GM19035 (cell line): Measurements from ENCODE around the gene MX2.

Source experiments
- ATAC-seq: cut with Tn5 transposase; IDR thresholded peaks from one replicate; pipeline ENCODE4 v1.9.1; 2021; ENCODE audit not compliant: unreplicated experiment

Gene MX2

GRCh38 chr21:41432562-41433460 is 71.0 kb downstream of the MX2 start:
- ATAC-seq = no peak

GRCh38 chr21:41433566-41433965 is 71.7 kb downstream of the MX2 start:
- ATAC-seq = no peak

- ATAC-seq = no peak
These were observed 73.9 kb downstream of the MX2 start for GRCh38 chr21:41435706-41436105.

DNA sequence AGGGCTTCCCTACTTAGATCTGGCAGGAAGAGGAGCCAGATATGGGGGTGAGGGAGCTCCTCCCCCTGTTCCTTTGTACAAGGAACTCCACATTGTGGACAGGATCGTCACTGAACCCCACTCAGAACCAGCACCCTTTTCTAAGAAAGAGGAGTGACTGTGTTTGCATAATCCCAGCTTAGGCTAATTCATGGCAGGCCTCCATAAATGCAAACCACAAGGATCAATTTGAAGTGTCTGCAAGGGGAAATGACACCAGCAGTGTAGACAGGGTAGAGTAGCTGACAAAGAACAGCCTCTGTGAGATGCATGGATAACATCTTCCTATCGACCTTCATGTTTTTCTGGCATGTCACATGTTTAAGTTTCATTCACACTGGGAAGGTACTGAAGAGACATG is 75.9 kb downstream of the MX2 start:
- no peak for ATAC-seq

DNA sequence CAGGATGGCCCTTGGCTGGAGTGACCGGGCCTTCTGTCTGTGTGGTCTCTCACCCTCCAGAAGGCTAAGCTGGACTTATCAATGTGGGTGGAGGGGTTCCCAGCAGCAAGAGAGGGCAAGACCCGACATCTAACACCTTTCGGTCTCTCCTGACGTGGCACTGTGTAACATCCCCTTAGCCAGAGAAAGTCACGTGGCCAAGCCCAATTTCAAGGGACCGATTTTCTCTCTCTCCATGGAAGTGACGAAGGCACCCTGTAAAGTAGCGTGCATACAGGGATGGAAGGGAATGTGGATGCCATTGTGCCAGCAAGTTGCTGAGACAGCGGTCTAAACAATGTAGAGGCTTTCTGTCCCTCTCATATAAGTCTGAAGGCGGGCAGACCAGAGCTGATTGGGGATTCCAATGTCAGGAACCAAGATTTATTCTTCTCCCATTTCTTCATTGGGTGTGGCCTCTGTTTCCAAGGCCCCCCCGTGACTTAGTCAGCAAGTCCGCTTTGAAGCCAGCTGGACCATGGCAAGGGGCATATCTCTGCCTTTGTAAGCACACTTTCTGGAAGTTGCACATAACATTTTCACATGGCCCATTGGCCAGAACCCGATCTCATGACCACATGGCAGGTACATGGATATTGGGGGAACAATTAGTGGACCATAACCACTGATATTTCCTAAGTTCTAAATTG is 76.7 kb downstream of the MX2 start:
- ATAC-seq = no peak

GRCh38 chr21:41439248-41439647 is 77.4 kb downstream of the MX2 start:
- ATAC-seq = no peak

- ATAC-seq = no peak
These were observed 79.7 kb downstream of the MX2 start for GRCh38 chr21:41441546-41441945.

DNA sequence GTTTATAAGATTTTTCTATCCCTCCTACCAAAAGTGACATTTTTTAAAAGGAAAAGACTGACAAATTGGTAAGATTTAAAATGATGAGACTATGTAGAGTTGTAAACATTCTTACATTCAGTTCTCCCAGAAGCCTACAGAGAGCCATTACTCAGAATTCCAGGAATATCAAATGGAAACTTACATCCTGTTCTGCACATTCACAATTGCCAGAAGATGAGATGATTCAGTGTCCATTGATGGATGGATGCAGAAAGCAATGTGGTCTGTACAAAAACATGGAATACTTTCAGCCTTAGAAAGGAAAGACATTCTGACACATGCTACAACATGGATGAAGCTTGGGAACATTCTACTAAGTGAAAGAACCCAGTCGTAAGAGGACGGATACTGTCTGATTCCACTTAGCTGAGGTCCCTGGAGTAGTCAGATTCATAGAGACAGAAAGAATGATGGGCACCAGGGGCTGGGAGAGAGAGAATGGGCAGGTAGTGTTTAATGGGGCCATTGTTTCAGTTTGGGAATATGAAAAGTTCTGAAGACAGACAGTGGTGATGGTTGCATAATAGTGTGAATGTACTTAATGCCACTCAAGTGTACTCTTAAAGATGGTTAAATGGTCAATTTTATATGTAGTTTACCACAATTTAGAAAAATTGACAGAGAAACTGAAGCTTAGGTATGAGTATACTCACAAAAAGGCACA is 80.8 kb downstream of the MX2 start:
- no peak for ATAC-seq

DNA sequence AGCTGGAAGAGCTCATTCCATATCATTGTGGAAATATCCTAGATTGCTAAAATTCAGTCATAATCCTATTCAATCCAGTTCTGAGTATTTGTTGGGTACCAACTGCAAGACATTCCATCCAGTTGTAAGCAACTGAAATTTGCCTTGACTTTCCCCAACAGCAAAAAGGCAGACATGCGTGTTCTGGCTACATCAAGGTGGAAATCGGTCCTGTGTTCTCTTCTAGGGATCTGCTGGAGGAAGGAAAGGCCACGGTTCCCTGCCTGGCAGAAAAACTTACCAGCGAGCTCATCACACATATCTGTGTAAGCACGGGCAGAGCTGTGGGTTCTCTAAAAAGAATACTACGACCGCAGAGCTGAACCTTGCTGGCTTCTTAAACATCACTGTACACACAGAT is 81.7 kb downstream of the MX2 start:
- ATAC-seq = no peak

GRCh38 chr21:41444703-41445464 is 83.1 kb downstream of the MX2 start:
- ATAC-seq = no peak

DNA sequence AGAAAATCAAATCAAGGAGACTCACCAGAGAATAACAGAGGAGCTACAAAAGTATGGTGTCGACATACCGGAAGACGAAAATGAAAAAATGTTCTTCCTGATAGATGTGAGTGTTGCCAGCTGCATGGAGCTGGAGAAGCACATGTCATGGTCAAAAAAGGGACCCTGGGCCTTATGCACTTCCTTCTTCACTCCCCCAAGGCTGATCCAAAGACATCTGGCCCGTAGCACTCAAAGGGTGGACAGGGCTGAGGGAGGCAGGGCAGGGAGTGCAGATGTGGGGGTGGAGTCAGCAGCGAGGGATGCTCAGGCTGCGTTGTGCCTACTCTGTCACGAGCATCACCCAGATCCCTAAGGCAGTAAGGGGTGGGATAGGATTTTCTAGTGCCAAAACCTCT is 83.6 kb downstream of the MX2 start:
- no peak for ATAC-seq

- ATAC-seq = no peak
These were observed 84.8 kb downstream of the MX2 start for GRCh38 chr21:41446586-41446985.

DNA sequence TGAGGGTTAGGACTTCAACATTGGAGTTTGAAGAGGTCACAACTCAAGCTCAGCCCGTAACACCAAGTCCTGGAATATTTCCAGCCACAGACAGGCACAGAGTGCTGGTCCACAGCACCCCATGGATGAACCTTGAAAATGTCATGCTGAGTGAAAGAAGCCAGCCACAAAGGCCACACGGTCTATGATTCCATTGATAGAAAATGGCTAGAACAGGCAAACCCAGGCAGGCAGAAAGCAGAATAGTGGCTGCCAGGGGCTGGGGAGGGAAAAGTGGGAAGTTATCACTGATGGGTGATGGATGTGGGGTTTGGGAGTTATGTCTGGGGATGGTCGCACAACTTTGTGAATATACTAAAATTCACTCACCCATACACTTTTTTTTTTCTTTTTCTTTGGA is 85.5 kb downstream of the MX2 start:
- no peak for ATAC-seq

DNA sequence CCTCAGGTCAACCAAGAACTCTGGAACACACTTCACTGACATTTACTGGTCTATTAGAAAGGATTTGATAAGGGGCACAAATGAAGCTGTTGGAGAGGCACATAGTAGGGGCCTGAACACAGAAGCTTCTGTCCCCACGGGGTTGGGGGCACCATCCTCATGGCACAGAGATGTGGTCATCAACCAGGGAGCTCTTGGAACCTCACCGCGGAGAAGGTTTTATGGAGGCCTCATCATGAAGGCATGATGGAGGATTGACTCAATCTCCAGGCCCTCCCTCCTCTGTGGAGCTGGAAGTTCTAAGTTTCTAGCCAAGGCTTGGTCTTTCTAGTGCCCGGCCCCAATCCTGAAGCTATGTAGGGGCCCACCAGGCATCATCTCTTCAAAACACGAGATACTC is 87.8 kb downstream of the MX2 start:
- no peak for ATAC-seq

GRCh38 chr21:41451753-41452676 is 90.2 kb downstream of the MX2 start:
- no peak for ATAC-seq

DNA sequence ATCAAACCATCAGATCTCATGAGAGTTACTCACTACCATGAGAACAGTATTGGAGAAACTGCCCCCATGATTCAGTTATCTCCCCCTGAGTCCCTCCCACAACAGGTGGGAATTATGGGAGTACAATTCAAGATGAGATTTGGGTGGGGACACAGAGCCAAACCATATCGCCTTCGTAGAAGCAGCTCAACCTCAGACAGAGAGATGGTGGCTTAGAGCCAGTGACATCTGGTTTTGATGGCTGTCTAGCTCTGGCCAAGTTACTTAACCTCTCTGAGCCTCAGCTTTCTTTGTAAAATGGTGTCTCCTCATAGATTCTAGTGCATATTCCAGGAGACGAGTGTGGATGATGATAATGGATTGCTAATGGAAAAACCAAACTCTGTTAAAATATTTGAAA is 91.4 kb downstream of the MX2 start:
- no peak for ATAC-seq

- no peak for ATAC-seq
These were observed 91.9 kb downstream of the MX2 start for GRCh38 chr21:41453761-41454160.

GRCh38 chr21:41458121-41458520 is 96.3 kb downstream of the MX2 start:
- ATAC-seq = no peak

DNA sequence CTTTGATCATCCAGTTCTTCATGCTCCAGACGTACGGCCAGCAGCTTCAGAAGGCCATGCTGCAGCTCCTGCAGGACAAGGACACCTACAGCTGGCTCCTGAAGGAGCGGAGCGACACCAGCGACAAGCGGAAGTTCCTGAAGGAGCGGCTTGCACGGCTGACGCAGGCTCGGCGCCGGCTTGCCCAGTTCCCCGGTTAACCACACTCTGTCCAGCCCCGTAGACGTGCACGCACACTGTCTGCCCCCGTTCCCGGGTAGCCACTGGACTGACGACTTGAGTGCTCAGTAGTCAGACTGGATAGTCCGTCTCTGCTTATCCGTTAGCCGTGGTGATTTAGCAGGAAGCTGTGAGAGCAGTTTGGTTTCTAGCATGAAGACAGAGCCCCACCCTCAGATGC is 96.7 kb downstream of the MX2 start:
- ATAC-seq = no peak
